ENCODE data around the gene GHDC. TPM values are rescaled to one million over a fixed set of nuclear protein-coding genes. Genes with fewer than 3 reads are reported as not detected.

The GHDC gene, protein sequence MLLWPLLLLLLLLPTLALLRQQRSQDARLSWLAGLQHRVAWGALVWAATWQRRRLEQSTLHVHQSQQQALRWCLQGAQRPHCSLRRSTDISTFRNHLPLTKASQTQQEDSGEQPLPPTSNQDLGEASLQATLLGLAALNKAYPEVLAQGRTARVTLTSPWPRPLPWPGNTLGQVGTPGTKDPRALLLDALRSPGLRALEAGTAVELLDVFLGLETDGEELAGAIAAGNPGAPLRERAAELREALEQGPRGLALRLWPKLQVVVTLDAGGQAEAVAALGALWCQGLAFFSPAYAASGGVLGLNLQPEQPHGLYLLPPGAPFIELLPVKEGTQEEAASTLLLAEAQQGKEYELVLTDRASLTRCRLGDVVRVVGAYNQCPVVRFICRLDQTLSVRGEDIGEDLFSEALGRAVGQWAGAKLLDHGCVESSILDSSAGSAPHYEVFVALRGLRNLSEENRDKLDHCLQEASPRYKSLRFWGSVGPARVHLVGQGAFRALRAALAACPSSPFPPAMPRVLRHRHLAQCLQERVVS
- 8.5 and 15.0 TPM in 2 replicates for total RNA-seq

DNA sequence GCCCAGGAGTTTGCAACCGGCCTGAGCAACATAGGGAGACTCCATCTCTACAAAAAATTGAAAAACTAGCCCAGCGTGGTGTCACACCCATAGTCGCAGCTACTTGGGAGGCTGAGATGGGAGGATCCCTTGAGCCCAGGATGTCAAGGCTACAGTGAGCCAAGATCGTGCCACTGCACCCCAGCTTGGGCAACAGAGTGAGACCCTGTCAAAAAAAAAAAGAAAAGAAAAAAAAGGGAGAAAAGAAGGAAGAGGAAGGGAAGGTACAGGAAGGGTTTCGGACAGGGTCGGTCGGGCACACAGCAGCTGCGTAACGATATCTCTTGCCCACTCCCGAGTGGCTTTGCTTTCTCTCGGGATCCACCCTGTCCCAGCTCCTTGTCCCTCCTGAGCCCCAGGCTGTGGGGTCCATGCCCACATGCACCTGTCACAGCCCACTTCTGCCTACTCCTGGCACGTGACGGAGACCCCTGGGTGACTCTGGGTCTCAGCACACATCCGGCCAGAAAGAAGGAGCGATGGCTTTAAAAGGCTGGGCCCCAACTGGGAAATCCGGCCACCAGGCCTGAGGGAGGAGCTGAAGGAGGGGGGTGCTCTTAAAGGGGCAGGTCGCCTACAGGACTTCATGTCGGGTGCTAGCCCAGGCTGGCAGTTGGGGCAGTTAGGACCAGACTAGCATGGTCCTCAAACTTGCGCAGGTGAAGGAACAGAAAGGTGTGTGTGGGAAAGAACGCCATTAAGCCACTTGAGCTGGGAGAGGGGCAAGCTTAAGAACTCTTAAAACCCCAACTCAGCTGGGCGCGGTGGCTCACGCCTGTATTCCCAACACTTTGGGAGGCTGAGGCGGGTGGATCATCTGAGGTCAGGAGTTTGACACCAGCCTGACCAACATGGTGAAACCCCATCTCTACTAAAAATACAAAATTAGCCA lies at the start of gene GHDC:
Gene GHDC (minus strand): TSS at position 526 of the 931 bp plus-strand sequence. CDS start 913 bp downstream, outside the sequence.

DNA sequence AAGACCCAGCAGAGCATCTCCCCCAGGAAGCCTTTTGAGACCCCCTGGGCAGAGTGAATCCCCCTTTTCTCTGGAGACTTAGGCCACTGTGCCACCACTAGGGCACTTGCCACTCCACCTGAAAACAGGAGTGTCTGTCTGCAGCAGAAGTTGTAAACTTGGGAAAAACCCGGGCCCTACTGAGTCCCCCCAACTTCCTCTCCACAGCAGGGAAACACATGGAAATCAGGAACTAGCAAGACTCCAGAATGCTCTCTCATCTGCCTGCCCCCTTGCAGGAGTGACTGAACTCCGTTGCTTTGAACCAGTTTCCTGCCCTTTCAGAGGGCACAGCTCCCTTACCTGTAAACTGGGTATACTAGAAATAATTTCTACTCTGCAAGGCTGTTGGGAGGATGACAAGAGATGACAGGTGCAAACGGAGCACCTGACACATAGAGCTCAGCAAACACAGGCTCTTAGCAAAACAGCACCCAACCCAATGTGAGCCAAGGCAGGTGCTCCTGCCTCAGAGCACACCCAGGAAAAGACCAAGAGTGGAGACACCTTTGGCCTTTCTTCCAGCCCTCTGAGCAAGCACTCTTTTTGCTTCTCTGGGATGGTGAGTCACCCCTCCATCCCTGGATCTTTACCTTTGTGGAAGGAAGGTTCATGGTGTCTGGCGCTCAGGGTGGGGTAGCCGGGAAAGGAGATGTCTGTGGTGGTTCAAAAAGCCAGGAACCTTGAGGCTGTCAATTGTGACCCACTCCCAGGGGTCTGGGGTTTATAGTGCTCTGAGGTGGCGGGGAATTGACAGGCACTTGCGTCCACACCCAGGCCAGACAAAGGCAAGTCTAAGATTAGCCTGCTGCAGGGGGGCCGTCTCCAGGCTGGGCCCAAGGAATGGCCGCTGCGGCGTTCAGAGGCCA lies 9.3 kb downstream of the GHDC start, which contains the start of gene HCRT:
Gene HCRT (minus strand): TSS at position 740 of the 908 bp plus-strand sequence. CDS start 87 bp downstream, at position 653.

DNA sequence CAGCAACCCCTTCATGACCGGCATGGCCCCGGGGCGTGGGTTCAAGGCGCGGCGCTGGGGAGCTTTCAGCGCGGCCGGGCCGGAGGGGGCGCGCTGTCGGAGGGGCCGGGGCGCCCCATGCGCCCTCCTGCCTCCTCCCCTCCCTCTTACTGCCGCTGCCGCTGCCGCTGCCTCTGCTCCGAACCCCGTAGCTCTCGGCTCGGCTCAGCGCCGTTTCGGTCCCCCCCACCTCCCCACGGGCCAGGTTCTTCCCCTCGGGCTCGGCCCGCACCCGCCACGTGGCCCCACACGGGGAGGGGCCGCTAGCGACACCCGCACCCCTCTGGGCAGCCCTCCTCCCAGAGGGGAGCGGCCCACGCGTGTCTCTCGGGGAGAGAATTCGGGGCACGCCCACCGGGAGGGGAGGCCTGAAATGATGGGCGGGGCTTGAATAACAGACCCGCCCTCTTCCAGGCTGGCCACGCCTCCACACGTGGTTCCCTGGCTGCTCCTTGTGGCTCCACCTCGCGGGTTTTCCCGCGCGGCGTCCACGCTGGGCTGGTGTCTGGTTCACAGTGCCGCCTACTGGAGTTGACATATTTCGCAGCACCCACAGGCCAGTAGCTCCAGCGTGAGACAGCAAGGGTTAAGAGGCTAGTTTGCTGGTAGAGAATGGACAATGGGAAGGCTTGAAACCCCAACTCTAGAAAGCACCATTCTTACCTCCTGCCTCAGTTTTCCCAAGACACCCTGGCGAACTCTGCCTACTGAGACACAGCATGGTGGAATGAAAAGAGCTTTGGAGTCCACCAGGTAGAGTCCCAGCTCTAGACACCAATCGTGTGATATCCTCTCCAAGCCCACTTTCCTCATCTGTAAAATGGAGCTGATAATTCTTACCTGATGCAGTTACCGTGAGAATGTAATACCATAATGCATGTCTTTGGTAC lies 13.1 kb downstream of the GHDC start, which contains the start of gene KCNH4:
Gene KCNH4 (minus strand): TSS at position 221 of the 929 bp plus-strand sequence. CDS start 197 bp downstream, at position 24.

Other genes with a start within 250 kb of the GHDC start
- 50.8 and 58.7 TPM in 2 replicates for gene CNP, start 227.7 kb downstream of the GHDC start, total RNA-seq
- gene DNAJC7, start 177.1 kb downstream of the GHDC start, total RNA-seq, result 92.2 and 100 TPM in 2 replicates
- gene NKIRAS2, start 174.4 kb downstream of the GHDC start, total RNA-seq, result 30.4 and 33.5 TPM in 2 replicates
- 0.09 and 0.28 TPM in 2 replicates for gene C17orf113, start 143.9 kb downstream of the GHDC start, total RNA-seq
- gene ZNF385C, start 96.0 kb downstream of the GHDC start, total RNA-seq, result not detected in 2 replicates
- 4.0 and 6.8 TPM in 2 replicates for gene DHX58, start 81.8 kb downstream of the GHDC start, total RNA-seq
- gene KAT2A, start 73.1 kb downstream of the GHDC start, total RNA-seq, result 6.9 and 13.9 TPM in 2 replicates
- not detected in 2 replicates for gene HSPB9, start 71.7 kb downstream of the GHDC start, total RNA-seq
- 77.1 and 79.1 TPM in 2 replicates for gene RAB5C, start 39.5 kb downstream of the GHDC start, total RNA-seq
- under 0.01 TPM in 2 replicates for gene KCNH4, start 13.4 kb downstream of the GHDC start, total RNA-seq
- not detected in 2 replicates for gene HCRT, start 9.0 kb downstream of the GHDC start, total RNA-seq
- 30.3 and 43.4 TPM in 2 replicates for gene STAT5B, start 81.9 kb upstream of the GHDC start, total RNA-seq
- 14.8 and 25.9 TPM in 2 replicates for gene STAT5A, start 94.0 kb upstream of the GHDC start, total RNA-seq
- gene STAT3, start 193.9 kb upstream of the GHDC start, total RNA-seq, result 76.6 and 104 TPM in 2 replicates
- 733 and 826 TPM in 2 replicates for gene CAVIN1, start 228.8 kb upstream of the GHDC start, total RNA-seq